ENCODE measurements around the gene EID3. TPM values are rescaled to one million over a fixed set of nuclear protein-coding genes. Genes with fewer than 3 reads are reported as not detected.

EID3 gene
- total RNA-seq, 1 donor from 2014 or later, result 1.4 TPM

DNA sequence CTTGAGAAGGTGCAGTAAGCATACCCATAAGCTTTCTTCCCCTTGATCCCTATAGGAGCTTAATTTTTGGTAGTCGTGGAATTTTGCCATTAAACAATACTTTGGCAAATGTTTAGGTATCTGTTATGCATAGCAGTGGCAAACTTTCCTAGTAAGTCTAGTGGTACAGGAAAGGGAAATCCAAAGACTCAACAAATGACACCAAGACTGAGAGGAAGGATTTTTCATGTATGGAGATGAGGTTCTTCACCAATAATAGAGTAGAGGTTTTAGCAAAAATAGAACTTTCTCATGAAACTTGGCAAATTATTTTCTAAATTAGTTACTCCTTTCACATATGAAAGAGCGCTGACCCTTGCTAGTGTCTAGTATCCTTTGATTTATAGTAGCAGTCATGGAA, 2.8 kb downstream of the EID3 start:
- H3K27ac ChIP-seq, result peak overlapping the region in 1 of 2 donors; percentile 22
- no peaks in the 10 kb centered on the region for H3K9me3 ChIP-seq
- H3K4me1 ChIP-seq, result peaks cover 28 to 43% of the 10 kb centered on the region in 2 donors
- peaks cover 9 to 17% of the 10 kb centered on the region in 2 donors for H3K36me3 ChIP-seq
- TF ChIP-seq, protein P1, sequence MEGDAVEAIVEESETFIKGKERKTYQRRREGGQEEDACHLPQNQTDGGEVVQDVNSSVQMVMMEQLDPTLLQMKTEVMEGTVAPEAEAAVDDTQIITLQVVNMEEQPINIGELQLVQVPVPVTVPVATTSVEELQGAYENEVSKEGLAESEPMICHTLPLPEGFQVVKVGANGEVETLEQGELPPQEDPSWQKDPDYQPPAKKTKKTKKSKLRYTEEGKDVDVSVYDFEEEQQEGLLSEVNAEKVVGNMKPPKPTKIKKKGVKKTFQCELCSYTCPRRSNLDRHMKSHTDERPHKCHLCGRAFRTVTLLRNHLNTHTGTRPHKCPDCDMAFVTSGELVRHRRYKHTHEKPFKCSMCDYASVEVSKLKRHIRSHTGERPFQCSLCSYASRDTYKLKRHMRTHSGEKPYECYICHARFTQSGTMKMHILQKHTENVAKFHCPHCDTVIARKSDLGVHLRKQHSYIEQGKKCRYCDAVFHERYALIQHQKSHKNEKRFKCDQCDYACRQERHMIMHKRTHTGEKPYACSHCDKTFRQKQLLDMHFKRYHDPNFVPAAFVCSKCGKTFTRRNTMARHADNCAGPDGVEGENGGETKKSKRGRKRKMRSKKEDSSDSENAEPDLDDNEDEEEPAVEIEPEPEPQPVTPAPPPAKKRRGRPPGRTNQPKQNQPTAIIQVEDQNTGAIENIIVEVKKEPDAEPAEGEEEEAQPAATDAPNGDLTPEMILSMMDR (IDR thresholded peaks at IDR 0.05), result no peak
- intact Hi-C loops (cut with DNase I), result no loop called here
- H3K27me3 ChIP-seq, result no peaks in the 10 kb centered on the region
- peak overlapping the region in 1 of 2 donors; percentile 69 for H3K4me3 ChIP-seq
- no peak for DNase-seq (ENCODE audit: low spot score in 2 of 2)

DNA sequence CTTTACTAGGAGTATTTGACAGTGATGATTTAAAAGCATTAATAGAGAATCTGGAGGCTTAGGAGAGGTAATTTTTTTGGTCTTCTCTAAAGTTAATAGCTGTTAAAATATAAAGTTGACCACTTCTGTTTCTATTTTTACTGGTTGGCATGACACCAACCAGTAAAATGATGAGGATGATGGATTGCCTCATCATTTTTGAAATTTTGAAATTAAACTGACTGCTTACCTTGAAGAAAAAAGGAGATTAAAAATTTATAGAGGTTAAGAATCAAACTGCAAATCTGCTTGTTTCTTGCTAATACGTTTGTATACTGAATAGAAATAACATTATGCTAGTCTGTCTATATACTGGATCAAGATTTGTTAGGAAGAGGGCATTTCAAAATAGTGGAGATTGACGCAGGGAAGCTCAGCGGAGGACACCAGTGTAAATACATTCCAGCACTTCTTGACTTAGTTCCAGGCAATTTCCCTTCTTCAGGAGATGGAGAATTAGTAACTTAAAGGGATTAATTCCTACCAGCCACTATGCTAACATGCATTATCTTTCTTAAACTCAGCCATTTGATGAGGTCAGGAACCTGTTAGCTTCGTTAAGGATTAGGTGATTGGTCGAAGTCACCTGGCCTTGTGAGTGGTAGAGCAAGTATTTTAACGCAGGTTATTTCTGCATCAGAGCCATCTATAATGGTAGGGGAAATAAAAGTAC, 3.6 kb downstream of the EID3 start:
- H3K4me3 ChIP-seq, result peak overlapping the region in 1 of 2 donors; percentile 69
- no peak for DNase-seq (ENCODE audit: low spot score in 2 of 2)
- H3K36me3 ChIP-seq, result peaks cover 16 to 25% of the 10 kb centered on the region in 2 donors
- H3K9me3 ChIP-seq, result no peaks in the 10 kb centered on the region
- TF ChIP-seq, protein P1 (IDR thresholded peaks at IDR 0.05), result no peak
- H3K27ac ChIP-seq, result no peak overlapping the region
- no peaks in the 10 kb centered on the region for H3K27me3 ChIP-seq
- H3K4me1 ChIP-seq, result peaks cover 24 to 43% of the 10 kb centered on the region in 2 donors
- intact Hi-C loops (cut with DNase I), result no loop called here

DNA sequence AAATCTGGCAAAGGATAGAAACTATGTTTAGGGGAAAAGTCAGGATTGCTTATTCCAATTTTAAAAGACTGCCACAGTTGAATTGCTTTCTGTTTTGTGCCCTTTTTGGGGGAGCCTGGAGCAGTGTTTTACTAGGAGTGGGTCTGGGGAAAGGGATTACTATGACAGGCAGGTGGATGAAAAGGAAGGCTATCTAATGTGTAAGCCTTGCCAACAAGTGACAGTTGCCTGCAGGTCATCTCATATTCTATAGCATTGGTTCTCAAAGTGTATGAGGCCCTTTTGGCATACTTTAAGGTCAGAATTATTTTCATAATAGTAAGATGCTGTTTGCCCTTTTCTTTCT, 4.1 kb downstream of the EID3 start:
- TF ChIP-seq, protein P1 (IDR thresholded peaks at IDR 0.05), result no peak
- Histone ChIP-seq H3K27ac (no peak overlapping the region), H3K36me3 (peaks cover 19 to 30% of the 10 kb centered on the region in 2 donors), H3K4me1 (peaks cover 24 to 42% of the 10 kb centered on the region in 2 donors), H3K9me3 (no peaks in the 10 kb centered on the region), H3K4me3 (no peak overlapping the region), H3K27me3 (no peaks in the 10 kb centered on the region)
- intact Hi-C loops (cut with DNase I), result no loop called here
- DNase-seq (ENCODE audit: low spot score in 2 of 2), result no peak

- H3K36me3 ChIP-seq, result peaks cover 38 to 49% of the 10 kb centered on the region in 2 donors
- DNase-seq (ENCODE audit: low spot score in 2 of 2), result no peak
- intact Hi-C loops (cut with DNase I), result no loop called here
- no peaks in the 10 kb centered on the region for H3K9me3 ChIP-seq
- H3K4me1 ChIP-seq, result peaks cover 16 to 36% of the 10 kb centered on the region in 2 donors
- no peak overlapping the region for H3K27ac ChIP-seq
- H3K27me3 ChIP-seq, result no peaks in the 10 kb centered on the region
- no peak overlapping the region for H3K4me3 ChIP-seq
- TF ChIP-seq, protein P1 (IDR thresholded peaks at IDR 0.05), result no peak
These were observed 6.0 kb downstream of the EID3 start for GRCh38 chr12:104309446-104309993.

DNA sequence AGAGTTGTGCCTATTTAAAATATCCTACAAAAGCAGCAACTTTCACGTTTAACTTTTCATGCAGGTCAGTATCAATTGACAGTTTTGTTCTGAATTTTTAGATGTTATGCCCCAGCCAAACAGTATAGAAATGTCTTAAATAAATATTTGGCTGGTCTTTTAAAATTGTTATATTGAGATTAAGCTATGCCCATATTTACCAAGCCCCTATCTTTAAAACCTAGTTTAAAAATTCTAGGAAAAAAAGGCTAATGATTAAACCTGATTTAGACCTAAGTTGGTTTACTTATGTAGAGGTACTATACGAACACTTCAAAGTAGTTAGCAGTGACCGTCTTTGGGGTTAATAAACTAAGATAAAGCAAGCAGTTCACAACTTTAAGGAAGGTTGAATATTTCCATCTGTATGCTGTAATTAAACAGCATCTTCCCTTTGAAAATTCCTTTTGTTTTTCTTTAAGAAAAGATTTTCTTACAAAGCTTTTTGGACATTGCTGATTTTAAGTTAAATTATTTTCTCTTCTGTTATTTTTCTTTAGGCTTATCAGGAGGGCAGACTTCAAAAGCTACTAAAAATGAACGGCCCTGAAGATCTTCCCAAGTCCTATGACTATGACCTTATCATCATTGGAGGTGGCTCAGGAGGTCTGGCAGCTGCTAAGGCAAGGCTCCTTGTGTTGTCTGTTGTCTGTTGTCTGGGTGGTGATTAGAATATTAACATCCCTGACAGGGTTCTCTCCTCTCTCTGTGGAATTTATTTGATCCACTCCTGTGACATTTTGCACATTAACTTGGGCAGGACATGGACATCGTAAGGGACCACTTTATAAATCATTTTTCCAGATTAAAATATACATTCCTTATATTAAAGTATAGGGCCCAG, 7.5 kb downstream of the EID3 start:
- Histone ChIP-seq H3K4me1 (peaks cover 10 to 24% of the 10 kb centered on the region in 2 donors), H3K9me3 (no peaks in the 10 kb centered on the region), H3K27me3 (no peaks in the 10 kb centered on the region), H3K27ac (no peak overlapping the region), H3K36me3 (peaks cover 50 to 64% of the 10 kb centered on the region in 2 donors), H3K4me3 (no peak overlapping the region)
- TF ChIP-seq, protein P1 (IDR thresholded peaks at IDR 0.05), result no peak
- intact Hi-C loops (cut with DNase I), result no loop called here
- no peak for DNase-seq (ENCODE audit: low spot score in 2 of 2)
